Measurements from ENCODE around the gene CDC45. TPM values are rescaled to one million over a fixed set of nuclear protein-coding genes. Genes with fewer than 3 reads are reported as not detected.
"Not testable (repeated sequence)": the region's sequence is repeated elsewhere in the genome, so short reads cannot be mapped to it uniquely, and the experiment has no call there.

CDC45 gene
- total RNA-seq, 4 donors from 2014 or later, result 3.2 to 28.9 (median 7.5) TPM; not detected in 1

GRCh38 chr22:19527321-19527721 lies 47.6 kb downstream of the CDC45 start:
- Histone ChIP-seq H3K27me3 (peaks cover 0 to 13% of the 10 kb centered on the region in 2 donors), H3K9me3 (no peaks in the 10 kb centered on the region), H3K36me3 (no peaks in the 10 kb centered on the region), H3K27ac (no peak overlapping the region), H3K4me3 (no peak overlapping the region), H3K4me1 (peaks cover 0 to 18% (median 7%) of the 10 kb centered on the region in 4 donors)
- TF ChIP-seq POLR2A (IDR thresholded peaks at IDR 0.05), result no peak
- TF ChIP-seq CTCF (IDR thresholded peaks at IDR 0.05), result no peak
- DNase-seq, result peak in 1 of 3 donors; percentile 27

DNA sequence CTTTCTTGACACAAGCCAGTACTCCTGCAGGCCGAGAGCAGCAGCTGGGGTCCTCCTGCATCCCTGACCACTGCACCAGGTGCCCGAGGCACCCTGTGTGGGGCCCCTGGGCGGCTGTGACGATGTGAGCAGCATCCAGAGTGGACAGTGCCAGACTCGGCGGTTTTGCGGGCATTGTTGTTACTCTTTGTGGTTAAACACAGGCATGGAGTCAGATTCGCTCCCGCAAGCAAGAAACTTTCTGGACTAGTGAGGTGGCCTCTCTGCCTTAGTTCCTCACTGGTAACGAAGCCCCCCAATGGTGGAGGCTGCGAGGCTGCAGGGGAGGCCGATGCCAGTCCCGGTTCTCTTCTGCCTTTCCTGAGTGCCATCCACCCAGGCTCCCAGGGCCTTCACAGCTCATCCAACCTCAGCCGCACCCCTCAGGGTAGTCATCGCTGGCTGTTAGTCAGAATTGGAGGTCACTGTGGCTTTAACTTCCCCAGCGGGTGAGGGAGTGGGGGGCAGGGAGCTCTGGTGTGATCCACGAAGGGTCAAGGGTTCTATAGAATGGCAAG lies 48.2 kb downstream of the CDC45 start:
- no peaks in the 10 kb centered on the region for H3K36me3 ChIP-seq
- no peak overlapping the region for H3K27ac ChIP-seq
- H3K9me3 ChIP-seq, result no peaks in the 10 kb centered on the region
- peaks cover 0 to 18% (median 7%) of the 10 kb centered on the region in 4 donors for H3K4me1 ChIP-seq
- H3K27me3 ChIP-seq, result peaks cover 0 to 13% of the 10 kb centered on the region in 2 donors
- no peak overlapping the region for H3K4me3 ChIP-seq
- TF ChIP-seq POLR2A (IDR thresholded peaks at IDR 0.05) (no peak), CTCF (IDR thresholded peaks at IDR 0.05) (no peak)
- peak in 1 of 3 donors; percentile 38 for DNase-seq

DNA sequence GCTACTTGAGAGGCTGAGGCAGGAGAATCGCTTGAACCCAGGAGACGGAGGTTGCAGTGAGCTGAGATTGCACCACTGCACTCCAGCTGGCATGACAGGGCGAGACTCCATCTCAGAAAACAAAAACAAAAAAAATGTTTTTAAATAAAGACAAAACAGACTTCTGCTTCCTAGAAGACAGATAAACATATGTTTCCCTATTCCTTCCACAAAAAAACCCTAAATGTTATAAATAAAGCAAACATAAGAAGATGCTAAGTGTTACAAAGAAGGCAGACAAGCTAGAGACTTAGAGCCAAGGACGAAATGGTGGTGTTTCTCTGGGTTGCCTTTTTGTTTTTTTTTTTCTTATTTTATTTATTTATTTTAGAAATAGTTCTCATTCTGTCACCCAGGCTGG lies 50.1 kb downstream of the CDC45 start:
- H3K27me3 ChIP-seq, result peaks cover 0 to 1% of the 10 kb centered on the region in 2 donors
- no peak overlapping the region for H3K4me3 ChIP-seq
- no peaks in the 10 kb centered on the region for H3K4me1 ChIP-seq
- no peaks in the 10 kb centered on the region for H3K36me3 ChIP-seq
- TF ChIP-seq POLR2A (IDR thresholded peaks at IDR 0.05) (no peak), CTCF (IDR thresholded peaks at IDR 0.05) (no peak)
- no peaks in the 10 kb centered on the region for H3K9me3 ChIP-seq
- DNase-seq, result no peak
- no peak overlapping the region for H3K27ac ChIP-seq

DNA sequence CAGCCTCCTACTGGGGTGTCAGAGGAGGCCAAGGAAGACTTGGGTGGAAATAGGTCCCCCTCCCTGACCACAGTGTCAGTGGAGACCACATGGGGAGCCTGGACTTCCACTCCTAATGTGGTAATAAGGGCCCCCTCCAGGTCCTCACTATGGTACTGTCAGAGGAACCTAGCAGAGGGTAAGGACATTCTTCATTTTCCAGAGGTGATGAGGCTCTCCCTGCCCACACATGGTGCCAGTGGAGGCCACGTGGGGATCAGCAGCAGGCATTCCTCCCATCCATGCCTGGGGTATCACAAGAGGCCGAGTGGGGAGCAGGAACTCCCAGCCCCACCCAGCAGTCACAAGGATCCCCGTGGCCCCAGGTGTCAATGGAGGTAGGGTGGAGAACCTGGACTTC lies 51.0 kb downstream of the CDC45 start:
- H3K27me3 ChIP-seq, result no peaks in the 10 kb centered on the region
- DNase-seq, result peak in 1 of 3 donors; percentile 31
- H3K36me3 ChIP-seq, result no peaks in the 10 kb centered on the region
- no peaks in the 10 kb centered on the region for H3K4me1 ChIP-seq
- no peaks in the 10 kb centered on the region for H3K9me3 ChIP-seq
- TF ChIP-seq POLR2A (IDR thresholded peaks at IDR 0.05), result no peak
- TF ChIP-seq CTCF (IDR thresholded peaks at IDR 0.05), result no peak
- no peak overlapping the region for H3K27ac ChIP-seq
- no peak overlapping the region for H3K4me3 ChIP-seq

GRCh38 chr22:19531327-19531726 lies 51.6 kb downstream of the CDC45 start:
- H3K27ac ChIP-seq, H3K4me3 ChIP-seq, H3K4me1 ChIP-seq, H3K27me3 ChIP-seq, H3K36me3 ChIP-seq, H3K9me3 ChIP-seq: not testable (repeated sequence)
- DNase-seq, result peak in 1 of 3 donors; percentile 18

DNA sequence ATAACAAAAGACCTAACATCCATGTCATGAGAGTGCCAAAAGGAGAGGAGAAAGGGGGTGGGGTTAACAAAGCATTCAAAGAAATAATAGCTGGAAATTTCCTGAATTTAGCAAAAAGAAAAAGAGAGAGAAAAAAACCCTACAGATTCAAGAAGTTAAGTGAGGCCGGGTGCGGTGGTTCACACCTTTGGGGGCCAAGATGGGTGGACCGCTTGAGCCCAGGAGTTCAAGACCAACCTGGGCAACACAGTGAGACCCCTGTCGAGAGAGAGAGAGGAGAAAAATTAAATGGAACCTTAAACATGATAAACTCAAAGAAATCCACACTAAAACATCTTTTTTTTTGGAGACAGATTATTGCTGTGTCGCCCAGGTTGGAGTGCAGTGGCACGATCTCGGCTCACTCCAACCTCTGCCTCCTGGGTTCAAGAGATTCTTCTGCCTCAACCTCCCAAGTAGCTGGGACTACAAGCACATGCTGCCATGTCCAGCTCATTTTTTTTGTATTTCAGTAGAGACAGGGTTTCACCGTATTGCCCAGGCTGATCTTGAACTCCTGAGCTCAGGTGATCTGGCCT lies 53.4 kb downstream of the CDC45 start:
- TF ChIP-seq POLR2A (IDR thresholded peaks at IDR 0.05) (no peak), CTCF (IDR thresholded peaks at IDR 0.05) (no peak)
- DNase-seq, result no peak
- no peaks in the 10 kb centered on the region for H3K4me1 ChIP-seq
- H3K36me3 ChIP-seq, result no peaks in the 10 kb centered on the region
- no peaks in the 10 kb centered on the region for H3K9me3 ChIP-seq
- no peak overlapping the region for H3K27ac ChIP-seq
- H3K27me3 ChIP-seq, result no peaks in the 10 kb centered on the region
- no peak overlapping the region for H3K4me3 ChIP-seq
